Activated CD8-positive, alpha-beta T cell treated with anti-CD3 and anti-CD28 coated beads for 36 hours (primary cell): ENCODE results near the gene CACNA2D4. TPM values are rescaled to one million over a fixed set of nuclear protein-coding genes. Genes with fewer than 3 reads are reported as not detected.
A peak's percentile ranks its signal among the peaks of the same experiment; 100 is the strongest.

ENCODE experiments used
- ATAC-seq: fragments of 200-7000 bp; cut with Tn5 transposase; one replicate; pipeline ENCODE4 v1.10.0; 2021; ENCODE audit warnings: mild to moderate bottlenecking, moderate library complexity
- CTCF ChIA-PET: fragments of 350-600 bp; sonication (Branson Sonifier 250); formaldehyde crosslinking; loops from one replicate; lab custom pipeline; 2021; ENCODE audit warnings: antibody characterized with exemption; lab: Charles Lee
- POLR2A ChIA-PET: fragments of 350-600 bp; sonication (Branson Sonifier 250); formaldehyde crosslinking; loops from one replicate; lab custom pipeline; 2021; ENCODE audit warnings: antibody characterized with exemption; lab: Charles Lee
- DNase-seq: peaks from one replicate; pipeline ENCODE4 v3.0.0-alpha.2; 2020
- H3K27ac Mint-ChIP-seq: one replicate; pipeline ENCODE4 v1.8.0; 2021; ENCODE audit warnings: mild to moderate bottlenecking, mixed read lengths
- H3K27me3 Mint-ChIP-seq: one replicate; pipeline ENCODE4 v1.8.0; 2021; ENCODE audit warnings: mixed read lengths
- H3K36me3 Mint-ChIP-seq: one replicate; pipeline ENCODE4 v1.8.0; 2021; ENCODE audit warnings: low read depth, mixed read lengths
- H3K4me1 Mint-ChIP-seq: one replicate; pipeline ENCODE4 v1.8.0; 2021; ENCODE audit warnings: low read depth, mixed read lengths
- H3K4me3 Mint-ChIP-seq: one replicate; pipeline ENCODE4 v1.8.0; 2021; ENCODE audit warnings: mild to moderate bottlenecking, moderate library complexity, mixed read lengths
- H3K9me3 Mint-ChIP-seq: one replicate; pipeline ENCODE4 v1.8.0; 2021; ENCODE audit warnings: mixed read lengths
- intact Hi-C: fragments of 100-400 bp; cut with micrococcal nuclease; formaldehyde crosslinking; loops from one replicate; pipeline ENCODE4 v1.10.0; 2022
- total RNA-seq, 2 experiments: library from RNA; stranded (reverse); gene quantifications; one replicate each; pipeline ENCODE4 v1.2.3, GENCODE V29; 2021
- TF ChIP-seq, protein P1 (sequence below): fragments of 200-600 bp; IDR thresholded peaks from one replicate; pipeline ENCODE4 v1.8.0; 2022; ENCODE audit warnings: antibody characterized with exemption, mild to moderate bottlenecking

The CACNA2D4 gene
- total RNA-seq, 2 experiments from 2014 or later: 4.2 to 4.3 TPM

- intact Hi-C loops: no loop called here
- no peak for DNase-seq
- Mint-ChIP-seq H3K4me3 (no peak overlapping the region), H3K36me3 (no peaks in the 10 kb centered on the region), H3K9me3 (no peaks in the 10 kb centered on the region), H3K27ac (peak overlapping the region; percentile 52), H3K4me1 (peaks cover 15% of the 10 kb centered on the region), H3K27me3 (peaks cover 1% of the 10 kb centered on the region)
- ATAC-seq: no peak
- CTCF ChIA-PET: interaction anchor here (0.9 to 2.4 kb wide), 3 partner anchors 26 to 280 kb away, joined by 3 to 10 read pairs (median 6); no protein-coding TSS in a partner anchor
- TF ChIP-seq, protein P1, sequence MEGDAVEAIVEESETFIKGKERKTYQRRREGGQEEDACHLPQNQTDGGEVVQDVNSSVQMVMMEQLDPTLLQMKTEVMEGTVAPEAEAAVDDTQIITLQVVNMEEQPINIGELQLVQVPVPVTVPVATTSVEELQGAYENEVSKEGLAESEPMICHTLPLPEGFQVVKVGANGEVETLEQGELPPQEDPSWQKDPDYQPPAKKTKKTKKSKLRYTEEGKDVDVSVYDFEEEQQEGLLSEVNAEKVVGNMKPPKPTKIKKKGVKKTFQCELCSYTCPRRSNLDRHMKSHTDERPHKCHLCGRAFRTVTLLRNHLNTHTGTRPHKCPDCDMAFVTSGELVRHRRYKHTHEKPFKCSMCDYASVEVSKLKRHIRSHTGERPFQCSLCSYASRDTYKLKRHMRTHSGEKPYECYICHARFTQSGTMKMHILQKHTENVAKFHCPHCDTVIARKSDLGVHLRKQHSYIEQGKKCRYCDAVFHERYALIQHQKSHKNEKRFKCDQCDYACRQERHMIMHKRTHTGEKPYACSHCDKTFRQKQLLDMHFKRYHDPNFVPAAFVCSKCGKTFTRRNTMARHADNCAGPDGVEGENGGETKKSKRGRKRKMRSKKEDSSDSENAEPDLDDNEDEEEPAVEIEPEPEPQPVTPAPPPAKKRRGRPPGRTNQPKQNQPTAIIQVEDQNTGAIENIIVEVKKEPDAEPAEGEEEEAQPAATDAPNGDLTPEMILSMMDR: no peak
- POLR2A ChIA-PET: interaction anchor here (0.6 kb wide), 1 partner anchor 898 kb away, joined by 3 read pairs; no protein-coding TSS in a partner anchor
These were observed 4.1 kb downstream of the CACNA2D4 start for GRCh38 chr12:1914114-1914911.

- TF ChIP-seq, protein P1: no peak
- Mint-ChIP-seq H3K9me3 (no peaks in the 10 kb centered on the region), H3K27ac (no peak overlapping the region), H3K4me1 (peaks cover 15% of the 10 kb centered on the region), H3K4me3 (no peak overlapping the region), H3K27me3 (peaks cover 1% of the 10 kb centered on the region), H3K36me3 (no peaks in the 10 kb centered on the region)
- ATAC-seq (no peak), DNase-seq (no peak)
- POLR2A ChIA-PET: no interaction called here
- CTCF ChIA-PET: interaction anchor here (1.7 to 2.4 kb wide), 2 partner anchors 26 to 122 kb away, joined by 6 to 10 read pairs; no protein-coding TSS in a partner anchor
- intact Hi-C loops: no loop called here
These were observed 4.9 kb downstream of the CACNA2D4 start for GRCh38 chr12:1913377-1914113.

- H3K4me1 Mint-ChIP-seq: peaks cover 16% of the 10 kb centered on the region
- H3K4me3 Mint-ChIP-seq: no peak overlapping the region
- peaks cover 1% of the 10 kb centered on the region for H3K9me3 Mint-ChIP-seq
- DNase-seq (no peak), ATAC-seq (no peak)
- H3K36me3 Mint-ChIP-seq: no peaks in the 10 kb centered on the region
- intact Hi-C loops: no loop called here
- TF ChIP-seq, protein P1: no peak
- CTCF ChIA-PET: interaction anchor here (0.6 to 2.4 kb wide), 3 partner anchors 27 to 431 kb away, joined by 3 to 10 read pairs (median 6); no protein-coding TSS in a partner anchor
- H3K27ac Mint-ChIP-seq: no peak overlapping the region
- POLR2A ChIA-PET: no interaction called here
- peaks cover 3% of the 10 kb centered on the region for H3K27me3 Mint-ChIP-seq
These were observed 5.7 kb downstream of the CACNA2D4 start for GRCh38 chr12:1912580-1913376.

DNA sequence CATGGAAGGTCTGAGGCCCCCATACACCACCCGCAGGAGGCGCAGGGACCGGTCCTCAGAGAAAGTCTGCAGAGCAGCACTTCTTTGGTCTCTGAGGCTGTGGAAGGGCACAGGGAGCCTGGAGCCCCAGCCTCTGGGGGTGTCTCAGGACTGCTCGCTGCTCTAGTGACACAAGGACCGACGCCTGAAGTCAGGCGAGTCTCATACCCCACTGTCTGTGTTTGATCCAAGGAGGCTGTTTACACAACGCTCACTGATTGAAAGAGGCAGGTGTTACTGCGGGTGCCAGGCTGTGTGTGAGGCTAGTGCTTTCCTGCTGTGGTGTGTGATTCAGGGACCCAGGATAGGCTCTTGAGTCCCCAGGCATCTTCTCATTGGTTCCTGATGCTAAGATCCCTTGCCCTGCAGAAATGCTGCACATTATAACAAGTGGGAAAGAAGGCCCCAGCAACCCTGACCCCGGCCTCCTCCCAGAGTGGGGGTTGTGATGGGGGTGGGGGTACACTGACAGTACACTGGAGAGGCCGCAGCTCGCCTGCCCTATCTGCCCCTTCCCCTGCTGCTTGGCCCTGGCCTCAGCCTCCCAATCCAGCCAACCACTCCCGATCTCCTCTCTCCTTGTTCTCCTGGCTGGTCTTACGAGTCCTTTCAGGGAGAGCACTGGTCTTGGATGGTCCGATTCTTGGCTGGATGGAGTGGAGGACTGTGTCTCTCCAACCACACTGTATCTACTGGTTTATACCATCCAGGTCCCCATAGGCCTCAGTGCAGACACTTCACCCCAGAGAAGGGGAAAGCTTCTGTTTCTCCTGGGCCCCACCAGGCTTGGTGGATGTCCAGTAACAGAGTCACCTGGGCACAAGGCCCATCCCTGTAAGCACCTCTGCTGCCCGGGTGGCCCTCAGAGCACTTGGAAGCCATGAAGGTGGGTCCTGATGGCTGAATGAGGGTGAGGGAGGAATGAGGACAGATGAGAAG is 6.6 kb downstream of the CACNA2D4 start:
- DNase-seq (no peak), ATAC-seq (no peak)
- Mint-ChIP-seq H3K4me1 (peaks cover 19% of the 10 kb centered on the region), H3K27ac (no peak overlapping the region), H3K27me3 (peaks cover 4% of the 10 kb centered on the region), H3K9me3 (peaks cover 8% of the 10 kb centered on the region), H3K36me3 (no peaks in the 10 kb centered on the region), H3K4me3 (no peak overlapping the region)
- ChIA-PET CTCF (interaction anchor here (0.6 to 2.4 kb wide), 2 partner anchors 28 to 431 kb away, joined by 3 to 10 read pairs; no protein-coding TSS in a partner anchor), POLR2A (no interaction called here)
- intact Hi-C loops: no loop called here
- TF ChIP-seq, protein P1: no peak
